SK-N-DZ (cell line): Measurements from ENCODE around the gene JAG1.
"Not testable (repeated sequence)": the region's sequence is repeated elsewhere in the genome, so short reads cannot be mapped to it uniquely, and the experiment has no call there.

ENCODE experiments used
- DNase-seq: peaks from one replicate; pipeline ENCODE4 v3.0.0-alpha.2; 2015; ENCODE audit warnings: low spot score

Gene JAG1

DNA sequence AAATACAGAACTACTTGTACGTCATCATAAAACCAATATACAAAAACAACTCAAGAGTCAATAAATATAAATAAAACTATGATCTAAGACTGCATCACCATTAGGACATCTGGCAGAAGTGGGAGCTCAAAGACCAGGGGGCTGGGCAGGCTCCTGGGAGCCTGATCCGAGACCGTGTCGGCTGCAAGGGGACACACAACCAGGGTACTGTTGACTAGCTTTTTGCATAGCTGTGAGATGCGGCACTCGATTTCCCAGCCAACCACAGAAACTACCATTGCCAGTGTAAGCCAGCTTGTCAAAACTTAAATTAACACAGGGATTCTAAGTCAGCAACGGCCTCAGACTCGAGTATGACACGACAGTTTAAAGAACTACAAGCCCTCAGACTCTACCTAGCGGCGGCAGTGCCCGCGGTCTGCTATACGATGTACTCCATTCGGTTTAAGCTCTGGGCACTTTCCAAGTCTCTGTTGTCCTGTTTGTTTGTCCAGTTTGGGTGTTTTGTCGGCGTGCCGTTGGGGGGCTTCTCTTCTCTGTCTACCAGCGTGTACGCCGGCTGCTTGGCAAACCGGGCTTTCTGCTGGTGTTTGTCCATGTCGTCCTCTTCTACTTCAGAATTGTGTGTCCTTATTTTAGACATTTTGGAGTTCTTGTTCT is 34.6 kb downstream of the JAG1 start:
- no peak for DNase-seq

DNA sequence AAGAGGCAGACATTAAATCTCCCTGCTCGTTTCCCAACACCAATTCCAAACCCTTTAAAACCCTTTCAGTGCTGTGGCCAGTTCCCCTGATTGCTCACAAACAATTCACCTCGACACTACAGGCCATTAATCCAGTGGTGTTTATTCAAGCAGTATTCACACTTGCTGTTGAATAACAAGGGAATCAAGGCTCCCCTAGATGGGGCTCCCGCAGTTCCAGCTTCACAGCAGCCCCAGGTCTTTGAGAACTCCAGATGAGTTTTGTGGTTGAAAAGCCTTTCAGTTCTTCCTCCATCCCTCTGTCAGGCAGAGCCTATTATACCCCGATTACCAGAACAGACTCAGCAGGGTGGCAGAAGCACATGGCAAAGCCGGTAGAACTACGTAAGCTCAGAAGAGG is 36.2 kb downstream of the JAG1 start:
- DNase-seq, result no peak

DNA sequence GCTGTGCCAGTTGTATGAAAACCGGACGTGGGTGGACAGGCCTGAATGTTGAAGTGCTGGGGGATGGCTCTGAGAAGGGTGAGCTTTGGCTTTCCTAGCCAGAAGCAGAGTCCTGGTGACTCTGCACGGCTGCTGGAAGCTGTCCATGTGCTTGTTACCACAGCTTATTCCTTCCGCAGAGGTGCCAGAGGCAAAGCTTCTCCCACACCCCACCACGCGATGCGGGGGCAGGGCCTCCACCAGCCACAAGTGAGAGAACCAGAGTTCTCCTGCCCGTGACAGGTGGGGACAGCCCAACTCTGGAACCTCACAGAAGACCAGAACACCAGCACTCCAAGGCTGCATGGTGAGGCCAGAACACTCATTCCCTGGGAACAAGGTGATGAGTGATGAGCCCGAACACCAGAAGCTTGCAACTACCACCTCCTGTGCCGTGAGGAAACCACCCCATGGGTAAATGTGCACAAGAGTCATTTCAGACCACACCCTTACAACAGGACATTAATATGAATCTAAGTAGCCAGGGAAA is 36.7 kb downstream of the JAG1 start:
- DNase-seq, result no peak

DNA sequence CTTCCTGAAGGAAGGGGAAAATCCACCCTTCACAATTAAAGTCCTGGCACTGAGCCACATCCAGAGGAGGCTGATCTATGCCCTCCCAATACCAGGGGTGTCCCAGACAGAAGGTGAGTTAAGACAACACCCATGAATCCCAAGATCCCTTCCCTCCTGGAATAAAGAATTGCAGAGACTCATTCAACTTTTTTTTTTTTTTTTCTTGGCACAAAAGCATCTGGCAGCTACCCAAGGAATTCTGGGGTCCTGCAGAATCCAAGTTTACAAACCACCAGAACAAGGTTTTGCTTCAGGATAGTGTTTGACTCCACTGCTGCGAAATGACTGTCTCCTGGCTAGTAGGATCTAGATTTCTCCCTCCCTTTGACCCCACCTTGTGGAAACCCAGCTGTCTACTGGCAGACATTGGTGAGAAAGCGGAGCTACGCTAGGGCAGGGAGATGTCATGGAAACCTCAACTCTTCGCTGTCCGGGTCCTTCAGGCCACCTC is 37.4 kb downstream of the JAG1 start:
- no peak for DNase-seq

DNA sequence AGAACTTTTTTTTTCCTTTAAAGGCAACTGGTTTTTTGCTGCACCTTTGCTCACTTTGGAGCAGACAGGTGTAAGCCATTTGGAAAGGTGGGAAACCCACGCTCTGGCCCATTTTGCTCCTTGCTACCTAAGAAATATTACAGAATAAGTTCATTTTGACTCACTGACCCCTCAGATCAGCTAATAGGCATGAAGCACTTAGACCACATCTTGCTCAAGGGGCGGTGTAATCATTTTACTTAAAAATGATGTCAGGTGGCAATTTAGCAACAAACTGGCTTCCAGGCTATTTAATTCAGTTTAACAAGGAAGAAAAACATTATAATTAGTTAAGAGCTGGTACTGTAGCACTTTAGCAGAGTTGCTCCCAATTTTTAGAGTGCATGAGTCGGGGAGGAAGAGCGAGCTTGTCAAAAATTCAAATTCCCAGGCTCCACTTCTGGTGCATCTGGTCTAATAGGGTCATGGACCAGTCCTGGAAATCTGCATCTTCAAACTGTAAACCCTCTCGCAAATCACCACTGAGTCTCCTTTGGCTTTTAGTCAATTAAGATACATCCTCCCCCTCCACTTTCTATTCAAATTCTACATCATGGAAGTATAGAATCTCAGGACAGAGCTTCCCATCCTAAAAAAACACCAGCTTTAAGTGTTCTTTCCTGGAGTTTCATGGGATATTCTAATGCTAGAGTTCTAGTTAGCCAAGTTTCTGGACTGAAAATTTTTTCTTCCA is 38.2 kb downstream of the JAG1 start:
- DNase-seq, result no peak

DNA sequence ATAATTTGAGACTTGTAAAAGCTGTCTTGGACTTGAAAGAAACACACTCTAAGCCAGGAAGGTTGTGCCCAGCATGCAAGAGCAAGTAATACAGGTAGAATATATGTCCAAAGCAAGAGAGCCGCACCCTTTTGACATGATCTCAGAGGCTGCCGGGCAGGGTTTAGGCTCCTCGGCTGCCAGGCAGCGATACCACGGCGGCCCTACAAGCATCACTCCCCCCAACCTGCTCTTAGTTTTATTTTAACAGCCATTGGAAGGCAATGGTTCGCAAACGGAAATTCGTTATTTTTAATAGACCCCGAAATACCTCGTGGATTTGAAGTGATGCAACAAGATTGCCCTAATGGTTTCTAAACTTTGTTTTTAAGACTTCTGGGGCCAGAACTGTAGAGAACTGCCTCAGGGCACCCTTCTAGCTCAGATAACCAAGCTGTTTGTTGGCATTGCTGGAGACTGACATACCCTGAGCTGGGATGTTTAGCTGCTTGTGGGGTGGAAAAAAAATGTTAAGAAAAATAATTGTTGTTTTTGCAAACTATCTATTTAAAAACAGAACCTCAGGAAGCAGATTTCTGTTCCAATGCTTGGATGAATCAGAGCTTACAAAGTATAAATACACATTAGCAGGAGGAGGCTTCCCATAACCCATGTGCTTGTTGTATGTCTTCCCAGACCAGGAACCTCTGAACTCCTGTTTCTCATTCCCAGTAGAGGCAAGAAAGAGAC is 39.0 kb downstream of the JAG1 start:
- no peak for DNase-seq

DNA sequence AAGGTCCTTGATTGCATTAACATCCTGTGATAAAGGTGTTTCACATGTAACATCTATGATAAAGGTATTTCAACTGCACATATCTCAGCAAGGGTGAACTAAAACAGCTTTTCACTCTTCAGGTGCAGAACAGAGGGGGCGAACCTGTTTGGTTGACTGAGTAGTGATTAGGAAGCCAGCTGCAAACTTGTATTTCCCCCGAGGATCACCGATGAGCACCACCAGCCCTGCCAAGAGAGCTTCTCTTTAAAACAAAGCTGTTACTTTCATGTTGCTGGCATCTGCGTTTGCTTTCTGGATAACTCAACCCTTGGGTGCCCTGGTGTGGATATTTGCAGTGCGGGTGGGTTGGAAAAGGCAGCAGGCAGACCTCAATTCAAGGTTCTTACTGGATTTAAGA is 39.6 kb downstream of the JAG1 start:
- no peak for DNase-seq

DNA sequence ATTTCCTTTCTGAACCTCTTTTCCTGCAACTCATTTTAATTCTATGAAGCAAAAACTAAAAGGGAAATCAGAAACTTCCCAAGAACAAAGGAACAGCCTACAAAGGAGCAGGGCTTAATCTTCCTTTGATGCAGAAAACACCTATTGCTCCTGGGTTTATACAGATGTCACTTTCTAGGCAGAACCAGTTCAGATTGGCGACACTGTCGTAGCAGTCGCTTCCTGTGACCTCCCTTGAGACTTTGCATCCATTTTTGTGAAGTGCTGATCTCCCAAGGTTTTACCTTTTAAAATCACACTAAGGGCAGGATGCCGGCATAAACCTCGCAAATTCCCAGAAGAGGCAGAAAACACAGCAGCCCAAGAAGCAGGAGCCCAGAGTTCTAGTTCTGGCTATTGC is 40.1 kb downstream of the JAG1 start:
- no peak for DNase-seq

DNA sequence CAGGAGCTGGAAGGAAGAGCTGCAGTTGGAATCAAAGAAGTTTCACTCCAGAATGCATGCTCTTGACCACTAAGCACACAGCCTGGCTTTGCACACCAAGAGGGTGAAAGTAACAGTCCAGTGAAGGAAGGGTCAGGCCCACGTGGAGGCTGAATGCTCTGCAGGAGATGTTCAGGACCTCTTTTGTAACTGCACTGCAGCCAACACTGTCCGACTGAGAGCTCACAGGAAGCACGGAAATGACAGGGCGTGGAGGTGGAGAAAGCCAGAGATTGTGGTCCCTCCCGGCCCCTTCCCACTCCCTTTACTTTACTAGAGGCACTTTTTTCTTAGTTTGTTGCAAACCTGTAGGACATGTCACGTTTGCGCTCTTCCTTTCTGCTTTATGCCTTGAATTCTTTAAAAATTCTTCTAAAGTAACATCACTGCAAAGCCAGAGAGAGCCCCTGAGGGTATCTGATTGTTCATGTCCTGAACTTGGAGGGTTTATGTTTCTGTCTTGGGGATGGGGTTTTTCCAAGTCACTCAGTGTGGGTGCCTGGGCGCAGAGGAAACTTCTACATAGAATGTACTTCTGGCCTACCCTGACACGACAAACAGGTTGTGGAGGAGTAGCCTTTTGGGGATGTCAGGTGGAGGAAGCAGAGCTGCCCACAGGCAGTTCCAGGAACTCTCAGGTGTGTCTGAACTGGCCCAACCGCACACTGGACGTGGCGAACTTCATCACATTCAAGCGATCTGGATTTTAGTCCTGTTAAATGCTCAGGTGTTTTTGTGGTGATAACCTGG is 40.9 kb downstream of the JAG1 start:
- DNase-seq, result no peak

DNA sequence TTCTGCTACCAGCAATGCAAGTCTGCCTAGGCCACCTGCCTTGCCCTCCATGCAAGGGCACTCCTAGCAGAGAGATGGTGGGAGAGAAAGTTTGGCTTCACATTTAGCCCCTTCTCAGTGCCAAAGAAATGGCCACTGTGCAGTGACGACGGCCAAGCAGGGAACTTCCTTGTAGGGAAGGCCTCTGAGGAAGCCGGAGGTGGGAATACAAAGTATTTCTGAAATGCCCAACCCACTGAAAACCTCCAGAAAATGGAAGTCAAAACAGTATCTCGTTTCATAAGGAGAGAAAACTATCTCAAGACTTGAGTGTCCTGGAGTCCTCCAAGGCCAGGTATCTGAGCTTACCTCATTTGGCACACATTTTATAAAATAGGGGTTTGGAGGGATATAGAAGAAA is 42.7 kb downstream of the JAG1 start:
- DNase-seq, result no peak

DNA sequence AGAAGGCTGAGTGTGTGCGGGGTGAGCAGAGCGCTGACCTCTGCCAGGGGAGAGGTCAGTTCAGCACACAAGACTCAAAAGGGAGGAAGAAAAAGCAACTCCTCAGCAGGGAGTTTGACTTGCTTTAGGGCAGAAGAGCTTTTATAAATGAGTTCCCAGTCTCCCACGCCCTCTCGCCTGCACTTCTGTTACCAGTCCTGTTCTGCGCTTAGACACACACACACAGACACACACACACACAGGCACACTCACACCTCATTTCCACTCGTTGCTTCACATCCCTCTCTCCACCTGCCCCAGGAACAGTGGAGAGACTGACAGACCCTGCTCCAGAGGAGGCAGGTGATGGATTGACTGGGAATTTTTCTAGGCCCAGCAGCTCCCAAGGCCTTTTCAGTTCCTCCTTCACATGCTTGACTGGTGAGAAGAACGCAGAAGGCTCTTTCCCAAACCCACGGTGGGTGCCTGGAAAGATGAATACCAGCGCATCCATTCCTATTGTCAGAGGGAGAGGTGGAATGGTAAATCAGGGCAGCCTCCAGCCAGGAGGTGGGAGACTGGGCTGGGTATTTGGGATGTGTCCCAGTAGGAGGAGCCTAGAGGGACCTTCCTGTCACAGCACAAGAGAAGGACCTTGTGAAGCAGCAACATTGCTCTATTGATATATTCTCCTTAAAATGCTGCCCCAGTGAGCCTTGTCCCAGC is 43.7 kb downstream of the JAG1 start:
- DNase-seq, result no peak

DNA sequence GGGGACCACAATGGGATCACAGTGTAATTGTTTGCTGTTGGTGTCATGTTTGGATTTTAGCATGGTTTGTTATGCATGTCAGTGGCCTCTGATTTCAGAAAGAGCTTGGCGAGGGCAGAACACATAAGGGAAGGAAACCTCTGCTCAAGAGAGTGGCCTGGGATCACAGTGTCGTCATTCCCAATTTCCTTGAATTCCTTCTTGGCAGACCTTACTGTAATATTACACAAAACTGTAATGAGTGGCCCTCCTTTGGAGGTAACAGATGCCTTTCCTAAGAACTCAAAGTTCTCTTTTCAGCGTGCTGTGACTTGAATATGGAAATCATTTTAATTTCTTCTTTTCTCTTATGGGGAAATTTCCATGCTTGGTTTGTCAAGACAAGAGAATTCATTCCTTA is 46.9 kb downstream of the JAG1 start:
- DNase-seq, result no peak

DNA sequence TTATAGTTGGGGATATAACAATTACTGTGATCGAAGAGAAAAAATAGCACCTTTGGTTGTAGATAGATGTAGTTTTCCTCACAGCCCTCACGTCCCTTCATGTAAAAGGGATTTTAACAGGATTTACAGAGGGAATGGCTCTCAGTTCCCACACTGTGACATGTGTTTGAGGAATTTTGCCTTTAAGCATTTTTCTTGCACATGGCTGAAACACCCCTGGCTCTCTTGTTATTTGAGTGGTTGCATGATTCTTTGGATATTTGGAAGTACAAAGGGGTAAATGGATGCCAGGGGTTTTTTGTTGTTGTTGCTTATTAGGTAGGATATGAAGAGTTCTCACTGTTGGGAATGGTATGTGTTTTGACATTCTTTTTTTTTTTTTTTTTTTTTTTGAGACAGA is 48.2 kb downstream of the JAG1 start:
- no peak for DNase-seq

DNA sequence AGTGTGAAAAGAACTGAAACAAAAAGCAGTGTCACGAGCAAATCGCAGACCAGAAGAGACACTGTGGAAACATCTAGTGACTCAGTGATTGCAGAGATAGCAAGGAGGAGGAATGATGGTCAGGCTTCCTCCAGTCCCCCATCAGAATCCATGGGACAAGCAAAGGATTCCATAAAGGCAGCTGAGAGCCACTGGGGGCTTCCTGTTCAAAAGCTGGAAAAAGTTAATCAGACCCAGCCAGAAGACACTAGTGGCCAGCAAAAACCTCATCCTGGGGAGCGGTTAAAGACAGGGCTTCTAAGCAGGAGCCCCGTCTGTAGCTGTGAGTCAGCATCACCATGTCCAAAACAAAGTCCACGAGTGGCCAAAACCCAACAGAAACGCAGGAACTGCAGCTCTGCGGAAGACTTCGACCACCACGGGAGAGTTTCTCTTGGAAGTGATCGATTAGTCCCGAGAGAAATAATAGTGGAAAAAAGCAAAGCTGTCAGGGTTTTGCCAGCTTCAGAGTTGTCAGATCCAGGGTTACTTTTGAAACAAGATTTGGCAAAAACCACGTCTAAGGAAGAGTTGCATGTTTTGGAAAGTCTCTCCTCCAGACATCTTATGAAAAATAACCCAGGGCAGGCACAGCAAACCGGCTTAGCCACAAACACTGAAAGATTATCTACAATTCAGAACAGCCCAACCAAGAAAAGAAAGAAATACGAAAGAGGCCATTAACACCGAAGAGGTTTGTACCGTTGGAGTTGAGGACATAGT is 51.0 kb downstream of the JAG1 start:
- DNase-seq, result no peak

DNA sequence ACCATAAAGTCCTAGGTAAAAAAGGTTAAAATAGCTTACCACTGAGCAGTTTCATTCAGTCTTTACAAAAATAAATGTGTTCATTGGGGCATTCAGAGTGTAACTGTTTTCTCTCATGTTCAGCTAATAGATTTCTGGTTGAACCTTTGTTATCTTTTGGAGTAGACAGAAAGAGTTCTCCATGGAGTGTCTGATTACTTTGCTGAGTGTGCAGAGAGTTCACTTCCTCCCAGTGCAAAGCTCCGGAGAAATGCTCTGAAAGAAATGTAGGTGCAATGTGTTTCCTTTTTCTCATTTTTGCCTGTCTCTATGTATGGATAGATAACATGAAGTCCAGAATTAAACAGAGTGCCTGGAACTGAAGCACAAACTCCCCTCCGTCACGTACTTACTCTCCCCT is 52.6 kb downstream of the JAG1 start:
- DNase-seq, result no peak

DNA sequence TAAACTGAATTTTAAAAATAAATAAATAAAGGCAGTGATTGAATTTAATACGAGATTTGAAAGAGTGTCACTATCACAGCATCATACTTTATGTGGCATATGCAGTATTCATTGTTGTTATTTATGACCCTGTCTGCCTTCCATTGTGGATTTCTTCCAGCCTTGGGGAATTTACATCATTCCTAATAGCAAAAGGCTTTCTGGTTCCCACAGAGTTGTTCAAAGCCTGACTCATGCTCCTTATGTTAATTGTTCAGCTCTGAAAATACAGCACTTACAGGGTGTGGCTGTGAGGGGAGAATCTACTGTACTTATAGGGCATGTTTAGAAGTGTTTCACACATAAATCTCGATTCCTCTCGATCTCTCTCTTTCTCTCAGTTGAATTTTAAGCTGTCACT is 54.4 kb downstream of the JAG1 start:
- DNase-seq, result no peak

DNA sequence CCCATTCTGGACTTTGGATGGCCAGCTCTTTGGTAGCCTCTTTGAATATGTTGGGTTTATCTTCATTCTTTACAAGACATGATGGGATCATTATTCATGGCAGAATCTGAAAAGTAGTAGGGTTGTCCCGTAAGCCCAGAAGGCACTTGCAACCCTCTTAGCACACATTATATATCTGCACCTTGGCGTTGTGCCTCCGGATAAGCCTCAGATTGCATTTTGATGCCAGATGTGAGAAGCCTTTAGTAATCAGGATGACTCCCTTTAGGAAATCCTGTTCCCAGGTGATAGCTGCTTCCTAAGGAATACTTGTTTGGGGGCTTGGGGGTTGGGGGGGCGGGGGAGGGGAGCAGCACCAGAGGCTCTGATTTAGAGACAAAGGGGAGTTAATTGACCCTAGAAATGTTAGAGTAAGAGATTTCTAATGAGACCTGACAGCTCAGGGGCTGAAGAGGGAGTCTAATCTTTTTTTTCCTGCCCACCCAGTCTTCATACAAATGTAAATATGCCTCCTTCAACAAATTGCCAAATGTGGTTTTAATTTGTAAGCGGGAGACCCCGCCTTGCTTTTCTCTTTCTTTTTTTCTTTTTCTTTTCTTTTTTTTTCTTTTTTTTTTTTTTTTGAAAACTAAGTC is 55.1 kb downstream of the JAG1 start:
- no peak for DNase-seq

DNA sequence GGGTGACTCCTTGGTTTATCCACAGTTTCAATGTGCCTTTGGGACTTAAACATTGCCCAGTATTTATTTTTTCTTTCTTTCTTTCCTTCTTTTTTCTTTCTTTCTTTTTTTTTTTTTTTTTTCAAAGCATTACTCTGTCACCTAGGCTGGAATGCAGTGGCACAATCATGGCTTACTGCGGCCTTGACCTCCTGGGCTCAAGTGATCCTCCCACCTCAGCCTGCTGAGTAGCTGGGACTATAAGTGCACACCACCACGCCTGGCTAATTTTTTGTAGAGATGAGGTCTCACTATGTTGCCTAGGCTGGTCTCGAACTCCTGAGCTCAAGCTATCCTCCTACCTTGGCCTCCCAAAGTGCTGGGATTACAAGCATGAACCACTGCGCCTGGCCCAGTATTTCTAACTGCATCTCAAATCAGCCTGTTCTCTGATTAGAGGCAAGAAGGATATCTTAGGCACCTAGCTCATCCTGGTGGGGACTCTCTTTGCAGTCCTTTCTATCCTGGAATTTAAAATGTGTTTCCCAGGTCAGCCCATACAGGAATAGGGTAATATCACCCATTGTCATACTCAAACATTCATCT is 56.2 kb downstream of the JAG1 start:
- DNase-seq, result not testable (repeated sequence)

DNA sequence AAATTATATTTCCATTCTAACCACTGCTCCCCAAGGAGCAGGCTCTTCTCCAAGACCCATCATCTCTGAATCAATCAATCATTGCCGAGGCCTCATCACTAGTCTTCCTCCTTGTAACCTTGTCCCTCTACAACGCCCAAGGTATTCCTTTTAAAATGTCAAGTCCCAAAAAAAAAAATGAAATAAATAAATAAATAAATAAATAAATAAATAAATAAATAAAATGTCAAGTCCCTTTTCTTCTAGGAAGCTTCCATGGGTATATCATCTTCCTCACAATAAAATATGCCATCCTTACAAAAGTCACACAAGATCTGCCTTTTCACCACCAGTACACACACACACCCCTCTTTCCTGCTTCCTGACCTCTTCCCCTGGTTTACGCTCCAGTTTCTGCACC is 57.6 kb downstream of the JAG1 start:
- no peak for DNase-seq
